Fibroblast of mammary gland (primary cell): Measurements from ENCODE around the gene EIF4A3.
"Not testable (repeated sequence)": the region's sequence is repeated elsewhere in the genome, so short reads cannot be mapped to it uniquely, and the experiment has no call there.

Experiments
- DNase-seq: peaks from one replicate; pipeline ENCODE4 v3.0.0-alpha.2; 2010; ENCODE audit warnings: low read depth
- H3K4me3 ChIP-seq: 2 replicates; pipeline ENCODE4 v1.5.1; 2011; ENCODE audit warnings: low read depth, mild to moderate bottlenecking, low read length, moderate library complexity; ENCODE audit not compliant: control insufficient read depth
- CTCF ChIP-seq: conservative IDR thresholded peaks from 2 replicates; pipeline ENCODE4 v1.5.1; 2011; ENCODE audit warnings: low read depth, low read length, inconsistent platforms; ENCODE audit not compliant: control insufficient read depth, insufficient read depth

Gene EIF4A3

GRCh38 chr17:80168371-80168770, 21.4 kb upstream of the EIF4A3 start:
- TF ChIP-seq CTCF: no peak
- H3K4me3 ChIP-seq: no peak overlapping the region
- no peak for DNase-seq

GRCh38 chr17:80166446-80166845, 19.5 kb upstream of the EIF4A3 start:
- no peak overlapping the region for H3K4me3 ChIP-seq
- TF ChIP-seq CTCF: no peak
- DNase-seq: no peak

GRCh38 chr17:80164185-80164584, 17.3 kb upstream of the EIF4A3 start:
- no peak overlapping the region for H3K4me3 ChIP-seq
- DNase-seq: no peak
- no peak for TF ChIP-seq CTCF

GRCh38 chr17:80163336-80163735, 16.4 kb upstream of the EIF4A3 start:
- peak; percentile 29 for DNase-seq
- TF ChIP-seq CTCF: no peak
- H3K4me3 ChIP-seq: no peak overlapping the region

GRCh38 chr17:80160536-80160935, 13.6 kb upstream of the EIF4A3 start:
- no peak for TF ChIP-seq CTCF
- no peak for DNase-seq
- no peak overlapping the region for H3K4me3 ChIP-seq

- DNase-seq: no peak
- no peak overlapping the region for H3K4me3 ChIP-seq
- TF ChIP-seq CTCF: no peak
These were observed 11.9 kb upstream of the EIF4A3 start for GRCh38 chr17:80158846-80159245.

GRCh38 chr17:80155600-80155999, 8.7 kb upstream of the EIF4A3 start:
- DNase-seq, H3K4me3 ChIP-seq: not testable (repeated sequence)
